GM21390 (cell line): ENCODE data around the gene ADAMTS19.
A peak's percentile ranks its signal among the peaks of the same experiment; 100 is the strongest.
"Not testable (repeated sequence)": the region's sequence is repeated elsewhere in the genome, so short reads cannot be mapped to it uniquely, and the experiment has no call there.

Experiments used
- ATAC-seq: cut with Tn5 transposase; IDR thresholded peaks from one replicate; pipeline ENCODE4 v1.9.1; 2021; ENCODE audit not compliant: unreplicated experiment

The ADAMTS19 gene

GRCh38 chr5:129459777-129460671 is at the start of gene ADAMTS19:
TSS of gene ADAMTS19 (plus strand) at chr5:129460298. CDS start at chr5:129460392, 94 bp downstream.
- ATAC-seq, result peak; percentile 51

GRCh38 chr5:129410488-129410887 is 49.6 kb upstream of the ADAMTS19 start:
- no peak for ATAC-seq

GRCh38 chr5:129412721-129413120 is 47.4 kb upstream of the ADAMTS19 start:
- no peak for ATAC-seq

GRCh38 chr5:129413570-129413969 is 46.5 kb upstream of the ADAMTS19 start:
- ATAC-seq, result no peak

GRCh38 chr5:129419292-129419691 is 40.8 kb upstream of the ADAMTS19 start:
- no peak for ATAC-seq

GRCh38 chr5:129425031-129425430 is 35.1 kb upstream of the ADAMTS19 start:
- ATAC-seq, result no peak

GRCh38 chr5:129426071-129426470 is 34.0 kb upstream of the ADAMTS19 start:
- no peak for ATAC-seq

- ATAC-seq, result not testable (repeated sequence)
Observed at GRCh38 chr5:129428636-129429035, 31.5 kb upstream of the ADAMTS19 start.

- ATAC-seq, result no peak
Observed at GRCh38 chr5:129431406-129431805, 28.7 kb upstream of the ADAMTS19 start.

- ATAC-seq, result no peak
Observed at GRCh38 chr5:129438322-129438721, 21.8 kb upstream of the ADAMTS19 start.

- ATAC-seq, result no peak
Observed at GRCh38 chr5:129440424-129440823, 19.7 kb upstream of the ADAMTS19 start.

GRCh38 chr5:129441096-129441495 is 19.0 kb upstream of the ADAMTS19 start:
- ATAC-seq, result no peak

- peak; percentile 52 for ATAC-seq
Observed at GRCh38 chr5:129445379-129445778, 14.7 kb upstream of the ADAMTS19 start.

GRCh38 chr5:129447968-129448367 is 12.1 kb upstream of the ADAMTS19 start:
- ATAC-seq, result no peak

GRCh38 chr5:129448654-129449053 is 11.4 kb upstream of the ADAMTS19 start:
- no peak for ATAC-seq

- ATAC-seq, result no peak
Observed at GRCh38 chr5:129454461-129454860, 5.6 kb upstream of the ADAMTS19 start.

- ATAC-seq, result no peak
Observed at GRCh38 chr5:129459450-129459776, 685 bp upstream of the ADAMTS19 start.

- ATAC-seq, result no peak
Observed at GRCh38 chr5:129460672-129460935, 506 bp downstream of the ADAMTS19 start.

- ATAC-seq, result peak; percentile 49
Observed at GRCh38 chr5:129460936-129461710, 1.0 kb downstream of the ADAMTS19 start.

- no peak for ATAC-seq
Observed at GRCh38 chr5:129461711-129462332, 1.7 kb downstream of the ADAMTS19 start.

GRCh38 chr5:129465776-129466344 is 5.8 kb downstream of the ADAMTS19 start:
- no peak for ATAC-seq

- ATAC-seq, result no peak
Observed at GRCh38 chr5:129474544-129474943, 14.4 kb downstream of the ADAMTS19 start.
